ENCODE data around the gene PSAP.

DNA sequence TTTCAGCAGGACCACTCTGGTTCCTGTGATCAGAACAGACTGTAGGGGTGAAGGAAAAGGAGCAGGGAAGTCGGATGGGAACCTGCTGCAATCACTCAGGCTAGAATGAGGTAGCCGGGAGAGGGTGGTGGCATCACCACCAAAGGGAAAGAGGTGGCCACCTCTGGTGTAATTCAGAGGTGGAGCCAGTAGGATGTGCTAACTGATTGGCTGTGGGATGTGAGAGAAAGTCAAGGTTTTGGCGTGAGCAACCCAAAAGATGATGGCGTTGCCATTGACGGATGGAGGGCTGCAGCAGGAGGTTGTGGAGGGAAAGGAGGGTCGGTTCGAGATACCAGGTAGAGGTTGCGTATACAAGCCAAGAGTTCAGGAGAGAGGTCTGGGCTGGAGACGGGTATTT, 70.3 kb downstream of the PSAP start:
- TF ChIP-seq, protein P1, sequence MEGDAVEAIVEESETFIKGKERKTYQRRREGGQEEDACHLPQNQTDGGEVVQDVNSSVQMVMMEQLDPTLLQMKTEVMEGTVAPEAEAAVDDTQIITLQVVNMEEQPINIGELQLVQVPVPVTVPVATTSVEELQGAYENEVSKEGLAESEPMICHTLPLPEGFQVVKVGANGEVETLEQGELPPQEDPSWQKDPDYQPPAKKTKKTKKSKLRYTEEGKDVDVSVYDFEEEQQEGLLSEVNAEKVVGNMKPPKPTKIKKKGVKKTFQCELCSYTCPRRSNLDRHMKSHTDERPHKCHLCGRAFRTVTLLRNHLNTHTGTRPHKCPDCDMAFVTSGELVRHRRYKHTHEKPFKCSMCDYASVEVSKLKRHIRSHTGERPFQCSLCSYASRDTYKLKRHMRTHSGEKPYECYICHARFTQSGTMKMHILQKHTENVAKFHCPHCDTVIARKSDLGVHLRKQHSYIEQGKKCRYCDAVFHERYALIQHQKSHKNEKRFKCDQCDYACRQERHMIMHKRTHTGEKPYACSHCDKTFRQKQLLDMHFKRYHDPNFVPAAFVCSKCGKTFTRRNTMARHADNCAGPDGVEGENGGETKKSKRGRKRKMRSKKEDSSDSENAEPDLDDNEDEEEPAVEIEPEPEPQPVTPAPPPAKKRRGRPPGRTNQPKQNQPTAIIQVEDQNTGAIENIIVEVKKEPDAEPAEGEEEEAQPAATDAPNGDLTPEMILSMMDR (IDR thresholded peaks at IDR 0.05): no peak
- no peak for TF ChIP-seq POLR2A (IDR thresholded peaks at IDR 0.05)

Data from tibial nerve (tissue), 3 donors.